Suprapubic skin (tissue), 3 donors: Measurements from ENCODE around the gene DPYD.

Experiments
- EP300 ChIP-seq: sonication (generic); formaldehyde crosslinking; IDR thresholded peaks from one replicate; pipeline ENCODE4 v1.6.1; 2017; ENCODE audit warnings: antibody characterized with exemption
- POLR2A ChIP-seq, 2 donors: fragments of 450-650 bp; IDR thresholded peaks; one replicate each; pipeline ENCODE4 v1.6.1; 2017; ENCODE audit warnings: antibody characterized with exemption in 2 of 2, mild to moderate bottlenecking in 2 of 2, moderate library complexity in 2 of 2
- TF ChIP-seq, protein P1 (sequence below), 2 donors: fragments of 200-600 bp in 1 of 2; fragments of 450-650 bp in 1 of 2; sonication (generic) in 1 of 2; IDR thresholded peaks; one replicate each; pipeline ENCODE4 v1.5.1; 2016 to 2019; ENCODE audit warnings: antibody characterized with exemption in 2 of 2, mild to moderate bottlenecking in 1 of 2, moderate library complexity in 1 of 2

DNA sequence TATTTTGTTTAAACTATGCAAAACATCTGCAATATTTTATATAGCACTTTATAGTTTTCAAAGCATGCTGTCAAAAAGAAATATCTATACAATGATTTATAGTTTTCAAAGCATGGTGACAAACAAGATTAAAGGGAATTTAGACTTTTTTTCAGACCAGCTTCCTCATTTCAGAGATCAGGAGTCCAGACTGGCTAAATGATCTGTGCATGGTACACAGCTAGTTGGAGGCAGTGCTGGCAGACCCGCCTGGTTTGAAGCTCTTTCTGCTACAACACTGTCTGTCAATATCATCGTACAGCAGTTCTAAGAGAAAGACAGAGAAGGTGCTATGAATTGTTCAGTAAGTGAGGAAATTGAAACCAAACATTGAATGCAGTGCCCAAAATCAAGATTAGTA lies 720.2 kb downstream of the DPYD start:
- TF ChIP-seq, protein P1, sequence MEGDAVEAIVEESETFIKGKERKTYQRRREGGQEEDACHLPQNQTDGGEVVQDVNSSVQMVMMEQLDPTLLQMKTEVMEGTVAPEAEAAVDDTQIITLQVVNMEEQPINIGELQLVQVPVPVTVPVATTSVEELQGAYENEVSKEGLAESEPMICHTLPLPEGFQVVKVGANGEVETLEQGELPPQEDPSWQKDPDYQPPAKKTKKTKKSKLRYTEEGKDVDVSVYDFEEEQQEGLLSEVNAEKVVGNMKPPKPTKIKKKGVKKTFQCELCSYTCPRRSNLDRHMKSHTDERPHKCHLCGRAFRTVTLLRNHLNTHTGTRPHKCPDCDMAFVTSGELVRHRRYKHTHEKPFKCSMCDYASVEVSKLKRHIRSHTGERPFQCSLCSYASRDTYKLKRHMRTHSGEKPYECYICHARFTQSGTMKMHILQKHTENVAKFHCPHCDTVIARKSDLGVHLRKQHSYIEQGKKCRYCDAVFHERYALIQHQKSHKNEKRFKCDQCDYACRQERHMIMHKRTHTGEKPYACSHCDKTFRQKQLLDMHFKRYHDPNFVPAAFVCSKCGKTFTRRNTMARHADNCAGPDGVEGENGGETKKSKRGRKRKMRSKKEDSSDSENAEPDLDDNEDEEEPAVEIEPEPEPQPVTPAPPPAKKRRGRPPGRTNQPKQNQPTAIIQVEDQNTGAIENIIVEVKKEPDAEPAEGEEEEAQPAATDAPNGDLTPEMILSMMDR (IDR thresholded peaks at IDR 0.05), result no peak
- no peak for TF ChIP-seq EP300
- no peak for TF ChIP-seq POLR2A (IDR thresholded peaks at IDR 0.05)
